K562 (cell line): ENCODE measurements around the gene TBL1X.

Source experiments
- EZH2 ChIP-seq: IDR thresholded peaks from 2 replicates; pipeline ENCODE4 v1.6.1; 2012; ENCODE audit warnings: low read depth, mild to moderate bottlenecking, inconsistent platforms, low read length, borderline replicate concordance
- OTX1 ChIP-seq: fragments of 450-650 bp; formaldehyde crosslinking; IDR thresholded peaks from 2 replicates; pipeline ENCODE4 v1.4.0; 2022; ENCODE audit warnings: mild to moderate bottlenecking
- TF ChIP-seq, protein P1 (sequence below): sonication (generic); formaldehyde crosslinking; IDR thresholded peaks from 2 replicates; pipeline ENCODE4 v1.8.1; 2023; ENCODE audit warnings: mild to moderate bottlenecking, missing genetic modification reagents
- TF ChIP-seq, protein P2 (sequence below), 3 experiments: IDR thresholded peaks in 2 of 3; conservative IDR thresholded peaks in 1 of 3; 2 replicates each; pipeline ENCODE4 v1.5.1; 2011 to 2012; ENCODE audit warnings: low read length in 3 of 3, mild to moderate bottlenecking in 3 of 3, control low read depth in 2 of 3, improper control_type of control experiment in 1 of 3, inconsistent platforms in 1 of 3, low read depth in 1 of 3, mixed read lengths in 1 of 3, moderate library complexity in 1 of 3; ENCODE audit not compliant: insufficient read depth in 2 of 3

DNA sequence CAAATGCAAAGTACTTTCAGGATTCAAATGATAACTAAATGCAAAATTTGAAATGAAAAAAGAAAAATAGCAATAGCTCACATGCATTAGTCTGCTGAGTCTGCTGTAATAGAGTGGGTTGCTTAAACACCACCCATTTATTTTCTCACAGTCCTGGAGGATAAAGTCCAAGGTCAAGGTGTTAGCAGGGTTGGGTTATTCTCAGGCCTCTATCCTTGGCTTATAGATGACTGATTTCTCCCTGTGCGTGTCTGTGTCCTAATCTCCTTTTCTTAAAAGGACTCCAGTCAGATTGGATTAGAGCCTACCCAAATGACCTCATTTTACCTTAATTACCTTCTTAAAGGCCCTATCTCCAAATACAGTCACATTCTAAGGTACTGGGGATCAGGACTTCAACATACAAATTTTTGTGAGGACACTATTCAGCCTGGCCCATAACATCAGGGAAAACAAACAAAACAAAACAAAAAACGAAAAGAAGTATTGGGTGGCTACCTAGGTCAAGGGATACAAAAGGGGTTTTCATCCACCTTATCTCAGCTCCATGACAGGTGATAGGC, 6.3 kb upstream of the TBL1X start:
- TF ChIP-seq, protein P1, sequence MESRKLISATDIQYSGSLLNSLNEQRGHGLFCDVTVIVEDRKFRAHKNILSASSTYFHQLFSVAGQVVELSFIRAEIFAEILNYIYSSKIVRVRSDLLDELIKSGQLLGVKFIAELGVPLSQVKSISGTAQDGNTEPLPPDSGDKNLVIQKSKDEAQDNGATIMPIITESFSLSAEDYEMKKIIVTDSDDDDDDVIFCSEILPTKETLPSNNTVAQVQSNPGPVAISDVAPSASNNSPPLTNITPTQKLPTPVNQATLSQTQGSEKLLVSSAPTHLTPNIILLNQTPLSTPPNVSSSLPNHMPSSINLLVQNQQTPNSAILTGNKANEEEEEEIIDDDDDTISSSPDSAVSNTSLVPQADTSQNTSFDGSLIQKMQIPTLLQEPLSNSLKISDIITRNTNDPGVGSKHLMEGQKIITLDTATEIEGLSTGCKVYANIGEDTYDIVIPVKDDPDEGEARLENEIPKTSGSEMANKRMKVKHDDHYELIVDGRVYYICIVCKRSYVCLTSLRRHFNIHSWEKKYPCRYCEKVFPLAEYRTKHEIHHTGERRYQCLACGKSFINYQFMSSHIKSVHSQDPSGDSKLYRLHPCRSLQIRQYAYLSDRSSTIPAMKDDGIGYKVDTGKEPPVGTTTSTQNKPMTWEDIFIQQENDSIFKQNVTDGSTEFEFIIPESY (CRISPR knock-in tag) = no peak
- TF ChIP-seq, protein P2, sequence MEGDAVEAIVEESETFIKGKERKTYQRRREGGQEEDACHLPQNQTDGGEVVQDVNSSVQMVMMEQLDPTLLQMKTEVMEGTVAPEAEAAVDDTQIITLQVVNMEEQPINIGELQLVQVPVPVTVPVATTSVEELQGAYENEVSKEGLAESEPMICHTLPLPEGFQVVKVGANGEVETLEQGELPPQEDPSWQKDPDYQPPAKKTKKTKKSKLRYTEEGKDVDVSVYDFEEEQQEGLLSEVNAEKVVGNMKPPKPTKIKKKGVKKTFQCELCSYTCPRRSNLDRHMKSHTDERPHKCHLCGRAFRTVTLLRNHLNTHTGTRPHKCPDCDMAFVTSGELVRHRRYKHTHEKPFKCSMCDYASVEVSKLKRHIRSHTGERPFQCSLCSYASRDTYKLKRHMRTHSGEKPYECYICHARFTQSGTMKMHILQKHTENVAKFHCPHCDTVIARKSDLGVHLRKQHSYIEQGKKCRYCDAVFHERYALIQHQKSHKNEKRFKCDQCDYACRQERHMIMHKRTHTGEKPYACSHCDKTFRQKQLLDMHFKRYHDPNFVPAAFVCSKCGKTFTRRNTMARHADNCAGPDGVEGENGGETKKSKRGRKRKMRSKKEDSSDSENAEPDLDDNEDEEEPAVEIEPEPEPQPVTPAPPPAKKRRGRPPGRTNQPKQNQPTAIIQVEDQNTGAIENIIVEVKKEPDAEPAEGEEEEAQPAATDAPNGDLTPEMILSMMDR (IDR thresholded peaks at IDR 0.05 in 2 of 3, conservative IDR thresholded peaks at IDR 0.05 in 1 of 3; ENCODE audit: insufficient read depth in 2 of 3, low read depth in 1 of 3, low read length in 3 of 3) = no peak
- TF ChIP-seq EZH2 (no peak), OTX1 (CRISPR knock-in tag) (no peak)
